SHP77 (cell line): ENCODE measurements around the gene WWOX.

ENCODE experiments used
- DNase-seq, 2 experiments: peaks; one replicate each; lab custom pipeline; 2025; lab: John Stamatoyannopoulos, UW

The WWOX gene

GRCh38 chr16:78194948-78195347 is 95.5 kb downstream of the WWOX start:
- no peak for DNase-seq

- no peak for DNase-seq
Measured at GRCh38 chr16:78195797-78196196, 96.3 kb downstream of the WWOX start.

GRCh38 chr16:78196502-78196901 is 97.0 kb downstream of the WWOX start:
- DNase-seq: no peak

- peak in 1 of 2 experiments; percentile 18 for DNase-seq
Measured at GRCh38 chr16:78198288-78198687, 98.8 kb downstream of the WWOX start.

GRCh38 chr16:78199325-78200022 is 100.0 kb downstream of the WWOX start:
- DNase-seq: no peak

GRCh38 chr16:78200023-78200389 is 100.6 kb downstream of the WWOX start:
- DNase-seq: no peak

- peak in 1 of 2 experiments; percentile 9 for DNase-seq
Measured at GRCh38 chr16:78200623-78201096, 101.2 kb downstream of the WWOX start.

GRCh38 chr16:78205506-78205905 is 106.1 kb downstream of the WWOX start:
- DNase-seq: no peak

GRCh38 chr16:78206623-78207223 is 107.3 kb downstream of the WWOX start:
- DNase-seq: no peak

GRCh38 chr16:78209951-78210661 is 110.7 kb downstream of the WWOX start:
- peak in 1 of 2 experiments; percentile 38 for DNase-seq

GRCh38 chr16:78211020-78211599 is 111.7 kb downstream of the WWOX start:
- no peak for DNase-seq

GRCh38 chr16:78211946-78212345 is 112.5 kb downstream of the WWOX start:
- DNase-seq: no peak

GRCh38 chr16:78212674-78213073 is 113.2 kb downstream of the WWOX start:
- DNase-seq: no peak

- no peak for DNase-seq
Measured at GRCh38 chr16:78213751-78214150, 114.3 kb downstream of the WWOX start.

GRCh38 chr16:78215222-78215621 is 115.8 kb downstream of the WWOX start:
- no peak for DNase-seq

- no peak for DNase-seq
Measured at GRCh38 chr16:78216166-78216745, 116.8 kb downstream of the WWOX start.

GRCh38 chr16:78217276-78217675 is 117.8 kb downstream of the WWOX start:
- no peak for DNase-seq

GRCh38 chr16:78218279-78218678 is 118.8 kb downstream of the WWOX start:
- no peak for DNase-seq

GRCh38 chr16:78218856-78219651 is 119.6 kb downstream of the WWOX start:
- DNase-seq: no peak

- no peak for DNase-seq
Measured at GRCh38 chr16:78220571-78220970, 121.1 kb downstream of the WWOX start.

- no peak for DNase-seq
Measured at GRCh38 chr16:78221892-78222291, 122.4 kb downstream of the WWOX start.

GRCh38 chr16:78224342-78224741 is 124.9 kb downstream of the WWOX start:
- DNase-seq: no peak
